HepG2 (cell line): ENCODE results near the gene APBB2. TPM values are rescaled to one million over a fixed set of nuclear protein-coding genes. Genes with fewer than 3 reads are reported as not detected.

ENCODE experiments used
- ARNTL ChIP-seq: sonication (generic); formaldehyde crosslinking; IDR thresholded peaks from 2 replicates; pipeline ENCODE4 v1.4.0; 2020; ENCODE audit warnings: mild to moderate bottlenecking, missing genetic modification reagents
- CSRNP1 ChIP-seq: sonication (generic); formaldehyde crosslinking; IDR thresholded peaks from 2 replicates; pipeline ENCODE4 v1.8.1; 2023; ENCODE audit warnings: mild to moderate bottlenecking, missing genetic modification reagents
- GPN1 ChIP-seq: sonication (generic); formaldehyde crosslinking; IDR thresholded peaks from 2 replicates; pipeline ENCODE4 v1.5.1; 2020; ENCODE audit warnings: missing genetic modification reagents, borderline replicate concordance
- GTF3A ChIP-seq: sonication (generic); formaldehyde crosslinking; conservative IDR thresholded peaks from 2 replicates; pipeline ENCODE4 v1.4.0; 2020; ENCODE audit warnings: mild to moderate bottlenecking, missing genetic modification reagents
- HHEX ChIP-seq: IDR thresholded peaks from 2 replicates; pipeline ENCODE4 v1.6.1; 2016; ENCODE audit warnings: control low read depth
- HOXA7 ChIP-seq: sonication (generic); formaldehyde crosslinking; IDR thresholded peaks from 2 replicates; pipeline ENCODE4 v1.8.1; 2022; ENCODE audit warnings: mild to moderate bottlenecking, missing genetic modification reagents, moderate library complexity
- MATR3 ChIP-seq: sonication (generic); formaldehyde crosslinking; IDR thresholded peaks from 2 replicates; pipeline ENCODE4 v1.4.0; 2020; ENCODE audit warnings: missing genetic modification reagents
- NFKB2 ChIP-seq: sonication (generic); formaldehyde crosslinking; IDR thresholded peaks from 2 replicates; pipeline ENCODE4 v1.4.0; 2020; ENCODE audit warnings: missing genetic modification reagents, borderline replicate concordance
- PHF5A ChIP-seq: IDR thresholded peaks from one replicate; pipeline ENCODE4 v1.6.1; 2018; ENCODE audit warnings: low read depth, missing genetic modification reagents; ENCODE audit not compliant: unreplicated experiment
- RBM22 ChIP-seq: fragments of 200-400 bp; formaldehyde crosslinking; optimal IDR thresholded peaks from 2 replicates; pipeline ENCODE3; 2017; ENCODE audit warnings: mild to moderate bottlenecking, low read length, moderate library complexity
- SPEN ChIP-seq: sonication (generic); formaldehyde crosslinking; IDR thresholded peaks from 2 replicates; pipeline ENCODE4 v1.5.1; 2020; ENCODE audit warnings: low read depth, mild to moderate bottlenecking, missing genetic modification reagents
- TOE1 ChIP-seq: sonication (generic); formaldehyde crosslinking; IDR thresholded peaks from 2 replicates; pipeline ENCODE4 v1.4.0; 2020; ENCODE audit warnings: mild to moderate bottlenecking, missing genetic modification reagents
- ZKSCAN5 ChIP-seq: sonication (generic); formaldehyde crosslinking; IDR thresholded peaks from 2 replicates; pipeline ENCODE4 v1.5.1; 2020; ENCODE audit warnings: mild to moderate bottlenecking, missing genetic modification reagents
- ZMYM3 ChIP-seq: sonication (generic); formaldehyde crosslinking; IDR thresholded peaks from 2 replicates; pipeline ENCODE4 v1.5.1; 2020; ENCODE audit warnings: mild to moderate bottlenecking, missing genetic modification reagents
- ZNF121 ChIP-seq: sonication (generic); formaldehyde crosslinking; IDR thresholded peaks from 2 replicates; pipeline ENCODE4 v1.5.0; 2020; ENCODE audit warnings: mild to moderate bottlenecking, missing genetic modification reagents
- ZNF20 ChIP-seq: sonication (generic); formaldehyde crosslinking; IDR thresholded peaks from 2 replicates; pipeline ENCODE4 v1.4.0; 2020; ENCODE audit warnings: mild to moderate bottlenecking, moderate library complexity, missing genetic modification reagents
- ZNF232 ChIP-seq: sonication (generic); formaldehyde crosslinking; IDR thresholded peaks from 2 replicates; pipeline ENCODE4 v1.4.0; 2020; ENCODE audit warnings: missing genetic modification reagents, borderline replicate concordance
- ZNF292 ChIP-seq: sonication (generic); formaldehyde crosslinking; IDR thresholded peaks from 2 replicates; pipeline ENCODE4 v1.8.1; 2022; ENCODE audit warnings: mild to moderate bottlenecking, low read depth, missing genetic modification reagents, borderline replicate concordance
- ZNF572 ChIP-seq: sonication (generic); formaldehyde crosslinking; IDR thresholded peaks from 2 replicates; pipeline ENCODE4 v1.5.1; 2020; ENCODE audit warnings: mild to moderate bottlenecking, missing genetic modification reagents
- ZNF607 ChIP-seq: sonication (generic); formaldehyde crosslinking; IDR thresholded peaks from 2 replicates; pipeline ENCODE4 v1.5.1; 2020; ENCODE audit warnings: missing genetic modification reagents, mild to moderate bottlenecking, borderline replicate concordance
- ZNF660 ChIP-seq: sonication (generic); formaldehyde crosslinking; IDR thresholded peaks from 2 replicates; pipeline ENCODE4 v1.5.1; 2020; ENCODE audit warnings: mild to moderate bottlenecking, low read depth, missing genetic modification reagents, borderline replicate concordance
- ZNF746 ChIP-seq: sonication (generic); formaldehyde crosslinking; IDR thresholded peaks from 2 replicates; pipeline ENCODE4 v1.8.0; 2022; ENCODE audit warnings: mild to moderate bottlenecking, missing genetic modification reagents
- ZNF775 ChIP-seq: sonication (generic); formaldehyde crosslinking; IDR thresholded peaks from 2 replicates; pipeline ENCODE4 v1.4.0; 2020; ENCODE audit warnings: missing genetic modification reagents, mild to moderate bottlenecking, moderate library complexity, borderline replicate concordance
- ZNF891 ChIP-seq: sonication (generic); formaldehyde crosslinking; IDR thresholded peaks from 2 replicates; pipeline ENCODE4 v1.5.0; 2020; ENCODE audit warnings: mild to moderate bottlenecking, missing genetic modification reagents
- ZSCAN9 ChIP-seq: IDR thresholded peaks from 2 replicates; pipeline ENCODE4 v1.6.1; 2016; ENCODE audit warnings: borderline replicate concordance
- polyA plus RNA-seq, 8 experiments: library from polyadenylated mRNA; depleted of rRNA in 3 of 8; stranded (reverse) in 7 of 8; unstranded in 1 of 8; fragments of >200 nt; fragmentation: Illumina TruSeq in 4 of 8; extraction: Trizol in 4 of 8; gene quantifications; 2 replicates each; pipeline versions ENCODE4 v1.2.1 to v1.2.3, GENCODE V29; 2011 to 2016; ENCODE audit warnings: low read depth in 4 of 8, missing spikeins in 1 of 8, mixed read lengths in 1 of 8; ENCODE audit not compliant: insufficient read depth in 1 of 8
- total RNA-seq, 5 experiments: library from RNA; depleted of rRNA; stranded (reverse); fragments of >200 nt; fragmentation: Illumina TruSeq; extraction: Trizol; gene quantifications; 2 replicates each; pipeline ENCODE4 v1.2.3, GENCODE V29; 2016; ENCODE audit warnings: low read depth in 1 of 5
- TF ChIP-seq, protein P1 (sequence below): sonication (generic); formaldehyde crosslinking; IDR thresholded peaks from 2 replicates; pipeline ENCODE4 v1.4.0; 2020; ENCODE audit warnings: mild to moderate bottlenecking, low read depth, missing genetic modification reagents
- TF ChIP-seq, protein P2 (sequence below): sonication (generic); formaldehyde crosslinking; IDR thresholded peaks from 2 replicates; pipeline ENCODE4 v1.8.0; 2022; ENCODE audit warnings: missing genetic modification reagents, mild to moderate bottlenecking, inconsistent platforms, borderline replicate concordance

The APBB2 gene
- total and polyA plus RNA-seq, 2 of the 13 experiments (the other 11 are each of a cell fraction or from before 2014, with no cell fraction given) = 11.7 to 17.0 TPM

GRCh38 chr4:41216294-41217019, 2.1 kb upstream of the APBB2 start (continued):
- no peak for TF ChIP-seq ZNF121
- TF ChIP-seq SPEN (CRISPR knock-in tag) = peak; percentile 72
- TF ChIP-seq ZKSCAN5 (CRISPR knock-in tag) = no peak
- TF ChIP-seq GPN1 (CRISPR knock-in tag) = no peak
- no peak for TF ChIP-seq ZNF891
- 0 out of 2 replicates have a peak, but pooled peaks have one; percentile 65 for TF ChIP-seq CSRNP1 (CRISPR knock-in tag)
- TF ChIP-seq ZNF232 (CRISPR knock-in tag) = peak; percentile 83; the same call in 1 of the 2 replicates
- TF ChIP-seq ZSCAN9 (CRISPR knock-in tag) = 0 out of 2 replicates have a peak, but pooled peaks have one; percentile 29
- TF ChIP-seq PHF5A (CRISPR knock-in tag) = peak; percentile 84
- no peak for TF ChIP-seq RBM22
- peak; percentile 76; the same call in 1 of the 2 replicates for TF ChIP-seq GTF3A (CRISPR knock-in tag)
- no peak for TF ChIP-seq ZNF572 (CRISPR knock-in tag)
- TF ChIP-seq ZNF746 (CRISPR knock-in tag) = peak; percentile 82
- no peak for TF ChIP-seq HHEX (CRISPR knock-in tag)
- TF ChIP-seq ARNTL (CRISPR knock-in tag) = peak; percentile 68
- no peak for TF ChIP-seq HOXA7 (CRISPR knock-in tag)
- no peak for TF ChIP-seq MATR3 (CRISPR knock-in tag)
- TF ChIP-seq ZNF20 (CRISPR knock-in tag) = no peak
- TF ChIP-seq ZNF607 (CRISPR knock-in tag) = no peak; the same call in 1 of the 2 replicates
- TF ChIP-seq, protein P1, sequence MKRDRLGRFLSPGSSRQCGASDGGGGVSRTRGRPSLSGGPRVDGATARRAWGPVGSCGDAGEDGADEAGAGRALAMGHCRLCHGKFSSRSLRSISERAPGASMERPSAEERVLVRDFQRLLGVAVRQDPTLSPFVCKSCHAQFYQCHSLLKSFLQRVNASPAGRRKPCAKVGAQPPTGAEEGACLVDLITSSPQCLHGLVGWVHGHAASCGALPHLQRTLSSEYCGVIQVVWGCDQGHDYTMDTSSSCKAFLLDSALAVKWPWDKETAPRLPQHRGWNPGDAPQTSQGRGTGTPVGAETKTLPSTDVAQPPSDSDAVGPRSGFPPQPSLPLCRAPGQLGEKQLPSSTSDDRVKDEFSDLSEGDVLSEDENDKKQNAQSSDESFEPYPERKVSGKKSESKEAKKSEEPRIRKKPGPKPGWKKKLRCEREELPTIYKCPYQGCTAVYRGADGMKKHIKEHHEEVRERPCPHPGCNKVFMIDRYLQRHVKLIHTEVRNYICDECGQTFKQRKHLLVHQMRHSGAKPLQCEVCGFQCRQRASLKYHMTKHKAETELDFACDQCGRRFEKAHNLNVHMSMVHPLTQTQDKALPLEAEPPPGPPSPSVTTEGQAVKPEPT = peak; percentile 84; the same call in 1 of the 2 replicates
- TF ChIP-seq ZNF292 = peak; percentile 64; the same call in 1 of the 2 replicates
- TF ChIP-seq ZMYM3 (CRISPR knock-in tag) = peak; percentile 55; the same call in 1 of the 2 replicates
- TF ChIP-seq, protein P2, sequence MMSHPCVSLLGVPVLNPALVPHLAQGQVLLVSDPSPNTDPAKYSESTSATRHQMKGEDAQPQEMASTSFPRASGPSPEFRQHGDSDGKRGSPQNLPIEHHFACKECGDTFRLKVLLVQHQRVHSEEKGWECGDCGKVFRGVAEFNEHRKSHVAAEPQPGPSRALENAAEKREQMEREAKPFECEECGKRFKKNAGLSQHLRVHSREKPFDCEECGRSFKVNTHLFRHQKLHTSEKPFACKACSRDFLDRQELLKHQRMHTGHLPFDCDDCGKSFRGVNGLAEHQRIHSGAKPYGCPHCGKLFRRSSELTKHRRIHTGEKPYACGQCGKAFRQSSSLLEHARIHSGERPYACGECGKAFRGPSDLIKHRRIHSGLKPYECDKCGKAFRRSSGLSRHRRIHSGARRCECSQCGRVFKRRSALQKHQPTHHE (CRISPR knock-in tag) = peak; percentile 69; the same call in 1 of the 2 replicates
- peak; percentile 74; the same call in 1 of the 2 replicates for TF ChIP-seq TOE1
- TF ChIP-seq ZNF660 = no peak
- TF ChIP-seq ZNF775 (CRISPR knock-in tag) = no peak
- peak; percentile 92; the same call in 1 of the 2 replicates for TF ChIP-seq NFKB2 (CRISPR knock-in tag)
